ENCODE measurements around the gene ZNF444. TPM values are rescaled to one million over a fixed set of nuclear protein-coding genes. Genes with fewer than 3 reads are reported as not detected.

The ZNF444 gene
- total and polyA plus RNA-seq, 8 donors: 35.4 to 52.3 (median 42.6) TPM

DNA sequence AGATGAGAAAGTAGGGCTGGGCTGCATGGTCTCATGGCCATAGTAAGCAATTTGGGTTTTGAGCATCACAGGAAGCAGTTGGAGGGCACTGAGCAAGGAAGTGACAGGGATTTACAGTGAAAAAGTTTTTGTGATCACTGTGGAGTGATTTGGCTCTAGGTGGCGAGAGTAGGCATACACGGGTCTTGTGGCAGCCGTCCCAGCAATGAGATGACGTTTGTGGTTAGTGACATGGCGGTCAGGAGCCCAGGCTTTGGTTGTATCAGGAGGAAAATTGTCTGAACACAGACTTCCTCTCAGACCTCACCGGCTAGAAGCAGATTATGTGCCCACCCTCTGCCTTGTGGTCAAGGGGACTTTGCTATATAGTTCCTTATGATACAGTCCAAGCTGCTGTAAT is 3.3 kb downstream of the ZNF444 start:
- Histone ChIP-seq H3K27me3 (no peaks in the 10 kb centered on the region), H3K36me3 (peaks cover 0 to 27% of the 10 kb centered on the region in 2 donors), H3K4me1 (peaks cover 6 to 39% of the 10 kb centered on the region in 2 donors), H3K27ac (no peak overlapping the region), H3K9me3 (no peaks in the 10 kb centered on the region), H3K4me3 (no peak overlapping the region)
- ATAC-seq (no peak), DNase-seq (no peak)
- TF ChIP-seq, protein P1, sequence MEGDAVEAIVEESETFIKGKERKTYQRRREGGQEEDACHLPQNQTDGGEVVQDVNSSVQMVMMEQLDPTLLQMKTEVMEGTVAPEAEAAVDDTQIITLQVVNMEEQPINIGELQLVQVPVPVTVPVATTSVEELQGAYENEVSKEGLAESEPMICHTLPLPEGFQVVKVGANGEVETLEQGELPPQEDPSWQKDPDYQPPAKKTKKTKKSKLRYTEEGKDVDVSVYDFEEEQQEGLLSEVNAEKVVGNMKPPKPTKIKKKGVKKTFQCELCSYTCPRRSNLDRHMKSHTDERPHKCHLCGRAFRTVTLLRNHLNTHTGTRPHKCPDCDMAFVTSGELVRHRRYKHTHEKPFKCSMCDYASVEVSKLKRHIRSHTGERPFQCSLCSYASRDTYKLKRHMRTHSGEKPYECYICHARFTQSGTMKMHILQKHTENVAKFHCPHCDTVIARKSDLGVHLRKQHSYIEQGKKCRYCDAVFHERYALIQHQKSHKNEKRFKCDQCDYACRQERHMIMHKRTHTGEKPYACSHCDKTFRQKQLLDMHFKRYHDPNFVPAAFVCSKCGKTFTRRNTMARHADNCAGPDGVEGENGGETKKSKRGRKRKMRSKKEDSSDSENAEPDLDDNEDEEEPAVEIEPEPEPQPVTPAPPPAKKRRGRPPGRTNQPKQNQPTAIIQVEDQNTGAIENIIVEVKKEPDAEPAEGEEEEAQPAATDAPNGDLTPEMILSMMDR (IDR thresholded peaks at IDR 0.05): no peak
- intact Hi-C loops (cut with DNase I): no loop called here

DNA sequence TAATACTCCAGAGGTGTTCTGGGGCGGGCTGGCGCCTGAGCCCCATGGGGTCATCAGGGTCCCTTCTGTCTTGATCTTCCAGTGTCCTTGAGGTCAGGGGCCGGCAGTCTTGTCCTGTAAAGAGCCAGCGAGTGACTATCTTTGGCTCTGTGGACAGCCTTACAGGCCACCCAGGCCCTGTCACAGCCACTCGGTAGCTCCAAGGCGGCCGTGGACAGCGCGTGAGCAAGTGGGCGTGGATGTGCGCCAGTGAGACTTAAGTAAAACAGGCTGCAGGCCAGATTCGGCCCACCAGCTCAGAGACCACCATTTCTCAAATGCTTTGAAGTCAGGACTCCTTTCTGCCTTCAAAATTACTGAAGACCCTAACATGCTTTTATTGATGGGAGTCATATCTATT is 3.7 kb downstream of the ZNF444 start:
- ATAC-seq (no peak), DNase-seq (no peak)
- peaks cover 0 to 32% of the 10 kb centered on the region in 2 donors for H3K36me3 ChIP-seq
- intact Hi-C loops (cut with DNase I): no loop called here
- no peak overlapping the region for H3K4me3 ChIP-seq
- H3K9me3 ChIP-seq: no peaks in the 10 kb centered on the region
- H3K4me1 ChIP-seq: peaks cover 5 to 35% of the 10 kb centered on the region in 2 donors
- TF ChIP-seq, protein P1 (IDR thresholded peaks at IDR 0.05): no peak
- H3K27ac ChIP-seq: no peak overlapping the region
- no peaks in the 10 kb centered on the region for H3K27me3 ChIP-seq

DNA sequence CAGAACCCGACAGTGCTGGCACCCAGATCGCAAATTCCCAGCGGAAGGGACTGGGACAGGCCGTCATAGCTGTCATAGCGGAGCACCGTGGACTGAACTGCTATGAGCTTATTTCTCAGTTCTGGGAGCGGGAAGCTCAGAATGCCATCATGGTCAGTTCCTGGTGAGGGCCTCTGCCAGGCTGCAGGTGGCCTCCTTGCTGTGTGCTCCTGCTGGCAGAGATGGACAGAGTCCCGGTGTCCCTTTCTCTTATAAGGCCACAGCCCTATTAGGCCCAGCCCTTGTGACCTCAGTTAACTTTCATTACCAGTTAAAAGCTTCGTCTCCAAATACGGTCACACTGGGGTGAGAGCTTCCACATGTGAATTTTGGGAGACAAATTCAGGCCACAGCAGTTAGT is 4.6 kb downstream of the ZNF444 start:
- DNase-seq: no peak
- Histone ChIP-seq H3K27ac (no peak overlapping the region), H3K4me3 (no peak overlapping the region), H3K27me3 (no peaks in the 10 kb centered on the region), H3K4me1 (peaks cover 0 to 28% of the 10 kb centered on the region in 2 donors), H3K9me3 (no peaks in the 10 kb centered on the region), H3K36me3 (peaks cover 0 to 34% of the 10 kb centered on the region in 2 donors)
- no peak for ATAC-seq
- TF ChIP-seq, protein P1 (IDR thresholded peaks at IDR 0.05): no peak
- intact Hi-C loops (cut with DNase I): no loop called here

DNA sequence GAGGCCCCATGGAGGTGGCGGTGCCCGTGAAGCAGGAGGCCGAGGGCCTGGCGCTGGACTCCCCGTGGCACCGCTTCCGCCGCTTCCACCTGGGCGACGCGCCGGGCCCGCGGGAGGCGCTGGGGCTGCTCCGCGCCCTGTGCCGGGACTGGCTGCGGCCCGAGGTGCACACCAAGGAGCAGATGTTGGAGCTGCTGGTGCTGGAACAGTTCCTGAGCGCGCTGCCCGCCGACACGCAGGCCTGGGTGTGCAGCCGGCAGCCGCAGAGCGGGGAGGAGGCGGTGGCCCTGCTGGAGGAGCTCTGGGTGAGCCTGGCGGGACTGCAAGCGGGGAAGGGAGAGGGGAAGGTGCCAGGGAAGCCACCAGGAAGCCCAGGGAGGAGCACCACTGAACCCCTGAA is 5.8 kb downstream of the ZNF444 start:
- Histone ChIP-seq H3K27me3 (no peaks in the 10 kb centered on the region), H3K36me3 (peaks cover 0 to 34% of the 10 kb centered on the region in 2 donors), H3K27ac (no peak overlapping the region), H3K4me3 (no peak overlapping the region), H3K4me1 (peaks cover 0 to 25% of the 10 kb centered on the region in 2 donors), H3K9me3 (no peaks in the 10 kb centered on the region)
- intact Hi-C loops (cut with DNase I): no loop called here
- DNase-seq: no peak
- TF ChIP-seq, protein P1 (IDR thresholded peaks at IDR 0.05): no peak
- no peak for ATAC-seq

DNA sequence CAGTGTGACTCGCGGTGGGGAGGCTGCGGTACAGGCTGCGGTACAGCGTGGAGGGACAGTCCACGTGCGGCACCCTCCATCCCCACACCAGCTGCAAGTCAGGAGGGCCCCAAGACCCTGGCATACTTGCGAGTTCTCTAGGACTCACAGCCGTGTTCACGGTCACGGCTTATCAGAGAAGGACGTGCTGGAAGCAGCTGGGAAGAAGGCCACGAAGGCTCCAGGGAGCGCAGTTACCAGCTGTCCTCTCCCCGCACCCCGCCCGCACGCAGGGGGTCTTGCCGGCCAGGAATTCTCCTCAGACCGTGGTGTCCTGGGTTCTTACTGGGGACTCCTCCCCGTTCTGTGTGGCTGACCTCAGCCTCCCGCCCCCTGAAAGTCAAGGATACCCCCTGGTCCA is 6.2 kb downstream of the ZNF444 start:
- Histone ChIP-seq H3K4me3 (no peak overlapping the region), H3K27me3 (no peaks in the 10 kb centered on the region), H3K27ac (no peak overlapping the region), H3K4me1 (peaks cover 0 to 21% of the 10 kb centered on the region in 2 donors), H3K36me3 (peaks cover 0 to 34% of the 10 kb centered on the region in 2 donors), H3K9me3 (no peaks in the 10 kb centered on the region)
- intact Hi-C loops (cut with DNase I): no loop called here
- ATAC-seq (no peak), DNase-seq (no peak)
- TF ChIP-seq, protein P1 (IDR thresholded peaks at IDR 0.05): no peak
